Measurements from ENCODE around the gene RALGPS1. TPM values are rescaled to one million over a fixed set of nuclear protein-coding genes. Genes with fewer than 3 reads are reported as not detected.

The RALGPS1 gene
- total and polyA plus RNA-seq, 2 of the 13 experiments (the other 11 are each of a cell fraction or from before 2014, with no cell fraction given) = 3.7 to 6.5 TPM

GRCh38 chr9:127224178-127224882 lies 309.7 kb downstream of the RALGPS1 start (continued):
- no peak for TF ChIP-seq MAF1 (CRISPR knock-in tag; IDR thresholded peaks at IDR 0.05; ENCODE audit: borderline replicate concordance)
- 0 out of 2 replicates have a peak, but pooled peaks have one; percentile 16 for TF ChIP-seq DRAP1 (CRISPR knock-in tag; IDR thresholded peaks at IDR 0.05)
- no peak for TF ChIP-seq ZNF7 (CRISPR knock-in tag; IDR thresholded peaks at IDR 0.05)
- no peak for TF ChIP-seq FIP1L1 (IDR thresholded peaks at IDR 0.05; ENCODE audit: borderline replicate concordance, insufficient read depth, low read depth, low read length)
- no peak for TF ChIP-seq ZNF589 (CRISPR knock-in tag; conservative IDR thresholded peaks at IDR 0.05)
- TF ChIP-seq ZNF451 (CRISPR knock-in tag; IDR thresholded peaks at IDR 0.05) = no peak; the same call in 1 of the 2 replicates
- no peak for TF ChIP-seq FOXA3 (CRISPR knock-in tag; IDR thresholded peaks at IDR 0.05)
- TF ChIP-seq, protein P1, sequence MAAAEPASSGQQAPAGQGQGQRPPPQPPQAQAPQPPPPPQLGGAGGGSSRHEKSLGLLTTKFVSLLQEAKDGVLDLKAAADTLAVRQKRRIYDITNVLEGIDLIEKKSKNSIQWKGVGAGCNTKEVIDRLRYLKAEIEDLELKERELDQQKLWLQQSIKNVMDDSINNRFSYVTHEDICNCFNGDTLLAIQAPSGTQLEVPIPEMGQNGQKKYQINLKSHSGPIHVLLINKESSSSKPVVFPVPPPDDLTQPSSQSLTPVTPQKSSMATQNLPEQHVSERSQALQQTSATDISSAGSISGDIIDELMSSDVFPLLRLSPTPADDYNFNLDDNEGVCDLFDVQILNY (CRISPR knock-in tag; conservative IDR thresholded peaks at IDR 0.05) = no peak
- no peak for TF ChIP-seq ZBTB2 (CRISPR knock-in tag; IDR thresholded peaks at IDR 0.05; ENCODE audit: low read depth)
- TF ChIP-seq THAP11 (CRISPR knock-in tag; IDR thresholded peaks at IDR 0.05) = no peak
- no peak for TF ChIP-seq NFIB (CRISPR knock-in tag; IDR thresholded peaks at IDR 0.05; ENCODE audit: borderline replicate concordance)
- no peak for TF ChIP-seq ZNF17 (CRISPR knock-in tag; IDR thresholded peaks at IDR 0.05)
- TF ChIP-seq POLR2AphosphoS5 (IDR thresholded peaks at IDR 0.05; ENCODE audit: low read depth, low read length) = 0 out of 2 replicates have a peak, but pooled peaks have one; percentile 40
- TF ChIP-seq, protein P2, sequence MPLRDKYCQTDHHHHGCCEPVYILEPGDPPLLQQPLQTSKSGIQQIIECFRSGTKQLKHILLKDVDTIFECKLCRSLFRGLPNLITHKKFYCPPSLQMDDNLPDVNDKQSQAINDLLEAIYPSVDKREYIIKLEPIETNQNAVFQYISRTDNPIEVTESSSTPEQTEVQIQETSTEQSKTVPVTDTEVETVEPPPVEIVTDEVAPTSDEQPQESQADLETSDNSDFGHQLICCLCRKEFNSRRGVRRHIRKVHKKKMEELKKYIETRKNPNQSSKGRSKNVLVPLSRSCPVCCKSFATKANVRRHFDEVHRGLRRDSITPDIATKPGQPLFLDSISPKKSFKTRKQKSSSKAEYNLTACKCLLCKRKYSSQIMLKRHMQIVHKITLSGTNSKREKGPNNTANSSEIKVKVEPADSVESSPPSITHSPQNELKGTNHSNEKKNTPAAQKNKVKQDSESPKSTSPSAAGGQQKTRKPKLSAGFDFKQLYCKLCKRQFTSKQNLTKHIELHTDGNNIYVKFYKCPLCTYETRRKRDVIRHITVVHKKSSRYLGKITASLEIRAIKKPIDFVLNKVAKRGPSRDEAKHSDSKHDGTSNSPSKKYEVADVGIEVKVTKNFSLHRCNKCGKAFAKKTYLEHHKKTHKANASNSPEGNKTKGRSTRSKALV (CRISPR knock-in tag; IDR thresholded peaks at IDR 0.05) = no peak
- no peak for TF ChIP-seq SRSF1 (optimal IDR thresholded peaks at IDR 0.05; ENCODE audit: low read depth, low read length)
- peak; percentile 58; the same call in 1 of the 2 replicates for TF ChIP-seq SP1 (IDR thresholded peaks at IDR 0.05)
- peak; percentile 73 for TF ChIP-seq SP1 (CRISPR knock-in tag; IDR thresholded peaks at IDR 0.05)
- no peak; the same call in 1 of the 2 replicates for TF ChIP-seq ZNF574 (CRISPR knock-in tag; IDR thresholded peaks at IDR 0.05)
- no peak for TF ChIP-seq RARG (CRISPR knock-in tag; IDR thresholded peaks at IDR 0.05; ENCODE audit: low read depth)
- no peak for TF ChIP-seq ZNF619 (CRISPR knock-in tag; IDR thresholded peaks at IDR 0.05)
- TF ChIP-seq ZNF775 (CRISPR knock-in tag; IDR thresholded peaks at IDR 0.05; ENCODE audit: borderline replicate concordance) = no peak
- TF ChIP-seq MTF2 (CRISPR knock-in tag; IDR thresholded peaks at IDR 0.05; ENCODE audit: borderline replicate concordance) = no peak

All from HepG2 (cell line).